ENCODE measurements around the gene DMRT3. TPM values are rescaled to one million over a fixed set of nuclear protein-coding genes. Genes with fewer than 3 reads are reported as not detected.

DMRT3 gene
- total RNA-seq, result not detected in 2 replicates

- intact Hi-C loops (cut with micrococcal nuclease), result no loop called here
Measured at GRCh38 chr9:976258-976942, at the start of gene DMRT3. Gene DMRT3, plus strand, starts transcription at chr9:976655. Its CDS starts 347 bp downstream, at chr9:977002.

GRCh38 chr9:926976-927375 is 49.5 kb upstream of the DMRT3 start:
- intact Hi-C loops (cut with micrococcal nuclease), result no loop called here

GRCh38 chr9:928363-929042 is 48.0 kb upstream of the DMRT3 start:
- intact Hi-C loops (cut with micrococcal nuclease), result no loop called here

- intact Hi-C loops (cut with micrococcal nuclease), result no loop called here
Measured at GRCh38 chr9:929719-930118, 46.7 kb upstream of the DMRT3 start.

- intact Hi-C loops (cut with micrococcal nuclease), result no loop called here
Measured at GRCh38 chr9:933356-933755, 43.1 kb upstream of the DMRT3 start.

- intact Hi-C loops (cut with micrococcal nuclease), result no loop called here
Measured at GRCh38 chr9:935348-935965, 41.0 kb upstream of the DMRT3 start.

GRCh38 chr9:942805-943580 is 33.5 kb upstream of the DMRT3 start:
- intact Hi-C loops (cut with micrococcal nuclease), result no loop called here

- intact Hi-C loops (cut with micrococcal nuclease), result no loop called here
Measured at GRCh38 chr9:947985-948384, 28.5 kb upstream of the DMRT3 start.

- intact Hi-C loops (cut with micrococcal nuclease), result no loop called here
Measured at GRCh38 chr9:948497-948896, 28.0 kb upstream of the DMRT3 start.

GRCh38 chr9:950139-950538 is 26.3 kb upstream of the DMRT3 start:
- intact Hi-C loops (cut with micrococcal nuclease), result no loop called here

- intact Hi-C loops (cut with micrococcal nuclease), result no loop called here
Measured at GRCh38 chr9:952546-952945, 23.9 kb upstream of the DMRT3 start.

- intact Hi-C loops (cut with micrococcal nuclease), result no loop called here
Measured at GRCh38 chr9:959105-959504, 17.4 kb upstream of the DMRT3 start.

GRCh38 chr9:959914-960313 is 16.5 kb upstream of the DMRT3 start:
- intact Hi-C loops (cut with micrococcal nuclease), result no loop called here

GRCh38 chr9:962023-962422 is 14.4 kb upstream of the DMRT3 start:
- intact Hi-C loops (cut with micrococcal nuclease), result no loop called here

- intact Hi-C loops (cut with micrococcal nuclease), result no loop called here
Measured at GRCh38 chr9:965497-965896, 11.0 kb upstream of the DMRT3 start.

- intact Hi-C loops (cut with micrococcal nuclease), result no loop called here
Measured at GRCh38 chr9:966870-967269, 9.6 kb upstream of the DMRT3 start.

- intact Hi-C loops (cut with micrococcal nuclease), result no loop called here
Measured at GRCh38 chr9:967436-967835, 9.0 kb upstream of the DMRT3 start.

GRCh38 chr9:967903-968641 is 8.4 kb upstream of the DMRT3 start:
- intact Hi-C loops (cut with micrococcal nuclease), result no loop called here

GRCh38 chr9:969310-970150 is 6.9 kb upstream of the DMRT3 start:
- intact Hi-C loops (cut with micrococcal nuclease), result no loop called here

Measured in T-helper 2 cell treated with Interferon-gamma antibody and Interleukin-4, amounts not matched to agents 100 ng/mL and 5 ng/mL, for 36 hours (primary cell).